Measurements from ENCODE around the gene RXFP4.

The RXFP4 gene

GRCh38 chr1:155960081-155960745 lies 18.8 kb downstream of the RXFP4 start:
- no peak for DNase-seq (ENCODE audit: low read depth in 2 of 2)

DNA sequence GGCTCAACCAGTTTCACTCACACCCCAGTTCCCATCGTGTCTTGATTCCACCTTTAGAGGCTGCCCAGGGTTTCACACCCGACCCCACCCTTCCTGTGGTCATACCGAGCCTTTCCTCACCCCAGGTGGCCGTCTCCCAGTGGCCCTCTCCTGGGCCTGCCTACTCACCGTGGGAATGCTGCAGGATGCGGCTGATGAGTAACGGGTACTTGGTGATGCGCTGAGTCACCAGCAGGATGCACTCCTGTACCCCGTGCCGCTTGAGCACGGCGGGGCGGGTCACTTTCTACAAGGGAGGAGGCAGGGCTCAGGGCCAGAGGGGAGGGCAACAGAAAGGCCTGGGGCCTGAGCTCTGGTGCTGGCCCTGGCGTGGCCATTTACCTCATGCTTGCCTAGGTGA lies 20.5 kb downstream of the RXFP4 start:
- DNase-seq (ENCODE audit: low read depth in 2 of 2), result no peak

- no peak for DNase-seq (ENCODE audit: low read depth in 2 of 2)
Measured at GRCh38 chr1:155962599-155963211, 21.3 kb downstream of the RXFP4 start.

DNA sequence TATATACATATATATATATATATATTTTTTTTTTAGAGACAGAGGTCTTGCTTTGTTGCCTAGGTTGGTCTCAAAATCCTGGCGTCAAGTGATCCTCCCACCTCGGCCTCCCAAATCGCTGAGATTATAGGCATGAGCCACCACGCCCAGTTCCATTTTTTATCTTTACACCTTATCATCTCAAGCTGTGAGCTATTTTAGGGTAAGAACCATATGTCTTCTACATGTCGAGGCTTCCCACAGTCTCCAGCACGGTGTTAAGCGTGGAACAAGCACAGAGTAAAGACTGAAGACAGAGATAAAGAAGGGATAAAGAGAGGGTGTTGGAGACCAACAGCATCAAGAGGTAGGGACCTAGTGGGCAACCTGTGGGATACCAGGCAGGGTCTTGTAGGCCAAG lies 22.8 kb downstream of the RXFP4 start:
- DNase-seq (ENCODE audit: low read depth in 2 of 2), result no peak

DNA sequence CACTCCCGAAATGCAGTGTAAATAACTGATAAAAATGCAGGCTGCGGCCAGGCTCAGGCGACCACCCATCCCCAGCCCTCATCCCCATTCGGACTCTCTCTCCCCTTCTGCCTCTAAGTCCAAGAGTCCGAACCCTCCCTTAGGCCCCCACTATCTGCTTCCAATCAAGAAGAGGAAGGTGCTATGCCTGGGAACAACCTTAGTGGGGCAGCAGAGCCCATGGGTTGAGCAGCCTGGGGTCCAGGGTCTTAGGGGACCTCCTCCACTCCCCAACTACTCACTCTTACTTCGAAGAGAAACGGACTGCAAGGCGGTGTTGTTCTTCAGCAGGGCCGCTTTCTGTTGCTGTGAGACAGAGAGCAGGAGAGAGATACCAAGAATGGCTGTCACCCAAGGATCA lies 24.7 kb downstream of the RXFP4 start:
- no peak for DNase-seq (ENCODE audit: low read depth in 2 of 2)

DNA sequence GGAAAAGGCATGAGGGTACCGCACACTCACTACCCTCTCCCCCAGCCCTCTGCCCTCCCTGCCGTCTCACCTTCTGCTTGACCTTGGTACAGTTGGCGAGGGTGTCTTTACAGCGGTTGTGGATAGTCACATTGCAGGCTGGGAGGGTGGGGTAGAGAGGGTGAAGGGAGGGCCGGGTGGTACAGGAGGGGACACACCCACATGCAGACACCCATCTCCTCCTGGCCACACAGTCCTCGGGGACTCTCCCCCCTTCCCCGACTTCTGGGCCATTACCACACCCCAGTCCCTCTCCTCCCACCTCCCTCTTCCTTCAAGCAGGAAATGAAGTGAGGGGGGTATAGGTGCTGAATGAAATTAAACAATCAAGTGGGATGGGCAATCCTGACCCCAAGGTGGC lies 25.3 kb downstream of the RXFP4 start:
- no peak for DNase-seq (ENCODE audit: low read depth in 2 of 2)

- no peak for DNase-seq (ENCODE audit: low read depth in 2 of 2)
Measured at GRCh38 chr1:155967341-155968050, 26.1 kb downstream of the RXFP4 start.

- DNase-seq (ENCODE audit: low read depth in 2 of 2), result no peak
Measured at GRCh38 chr1:155968051-155968400, 26.6 kb downstream of the RXFP4 start.

GRCh38 chr1:155968670-155969069 lies 27.2 kb downstream of the RXFP4 start:
- DNase-seq (ENCODE audit: low read depth in 2 of 2), result no peak

- no peak for DNase-seq (ENCODE audit: low read depth in 2 of 2)
Measured at GRCh38 chr1:155969377-155969791, 27.9 kb downstream of the RXFP4 start.

DNA sequence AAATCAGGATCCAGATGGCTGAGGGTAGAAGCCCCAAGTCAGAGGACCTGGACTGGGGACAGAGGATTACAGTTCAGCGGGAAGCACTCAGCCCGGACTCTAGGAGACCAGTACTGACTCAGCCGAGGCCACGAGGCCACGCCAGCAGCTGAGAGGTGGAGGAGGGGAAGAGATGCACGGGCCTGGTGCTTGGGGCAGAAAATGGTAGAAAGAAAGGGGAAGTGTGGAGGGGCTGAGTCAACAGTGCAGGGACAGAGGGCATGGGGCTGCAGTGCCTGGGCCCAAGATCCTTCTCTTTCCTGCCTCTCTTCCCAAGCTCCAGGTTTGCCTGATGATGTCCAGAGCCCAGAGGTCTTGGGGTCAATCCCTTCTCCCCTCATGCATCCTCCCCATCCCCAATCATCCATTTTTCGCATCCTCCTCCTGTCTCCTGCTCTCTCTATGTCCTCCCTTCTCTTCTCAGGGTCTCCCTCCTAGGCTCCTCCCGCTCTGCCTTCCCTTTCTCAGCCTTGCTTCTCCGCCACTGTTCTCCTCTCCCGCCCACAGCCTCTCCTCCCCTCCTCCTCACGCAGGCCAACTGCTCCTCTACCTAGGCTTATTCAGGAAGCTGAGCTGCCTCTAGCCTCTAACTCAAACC lies 29.2 kb downstream of the RXFP4 start:
- DNase-seq (ENCODE audit: low read depth in 2 of 2), result no peak

DNA sequence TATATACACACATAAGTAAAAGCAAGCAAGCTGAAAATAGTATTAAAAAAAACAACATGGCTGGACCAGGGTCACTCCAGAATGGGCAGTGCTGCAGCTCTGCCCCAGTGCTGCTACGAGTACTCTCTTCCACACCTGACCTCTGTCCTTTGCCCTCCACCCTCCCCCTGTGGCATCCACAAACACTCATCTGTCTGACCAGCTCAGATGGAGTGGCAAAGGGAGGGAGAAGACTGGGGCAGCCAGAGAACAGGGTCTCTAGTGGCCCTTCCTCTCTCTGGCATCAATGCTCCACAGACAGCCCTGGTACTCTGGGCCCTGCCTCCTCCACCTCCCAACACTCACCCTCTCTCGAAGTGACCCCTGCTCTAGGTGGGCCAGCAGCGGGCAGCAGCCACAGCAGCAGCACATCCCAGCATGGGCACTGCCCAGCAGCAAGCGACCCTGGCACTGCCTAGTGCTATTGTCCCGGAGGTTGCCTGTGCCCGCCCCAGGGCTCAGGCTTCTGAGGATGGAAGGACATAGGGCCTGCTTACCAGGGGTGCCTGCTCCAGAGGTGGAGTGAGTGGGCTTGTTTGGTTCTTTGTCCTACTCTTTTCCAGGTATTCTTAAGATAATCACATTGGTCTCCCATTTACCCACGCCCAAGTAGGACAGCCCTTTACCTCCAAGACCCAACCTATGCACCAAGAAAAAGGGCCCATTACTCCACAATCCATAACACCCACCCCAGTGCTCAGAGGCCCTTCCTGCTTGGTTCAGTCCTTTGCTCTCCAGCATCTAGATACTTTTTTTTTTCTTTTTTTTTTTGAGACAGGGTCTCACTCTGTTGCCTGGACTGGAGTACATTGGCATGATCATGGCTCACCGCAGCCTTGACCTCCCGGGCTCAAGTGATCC lies 30.7 kb downstream of the RXFP4 start:
- no peak for DNase-seq (ENCODE audit: low read depth in 2 of 2)

- DNase-seq (ENCODE audit: low read depth in 2 of 2), result no peak
Measured at GRCh38 chr1:155973723-155974122, 32.3 kb downstream of the RXFP4 start.

DNA sequence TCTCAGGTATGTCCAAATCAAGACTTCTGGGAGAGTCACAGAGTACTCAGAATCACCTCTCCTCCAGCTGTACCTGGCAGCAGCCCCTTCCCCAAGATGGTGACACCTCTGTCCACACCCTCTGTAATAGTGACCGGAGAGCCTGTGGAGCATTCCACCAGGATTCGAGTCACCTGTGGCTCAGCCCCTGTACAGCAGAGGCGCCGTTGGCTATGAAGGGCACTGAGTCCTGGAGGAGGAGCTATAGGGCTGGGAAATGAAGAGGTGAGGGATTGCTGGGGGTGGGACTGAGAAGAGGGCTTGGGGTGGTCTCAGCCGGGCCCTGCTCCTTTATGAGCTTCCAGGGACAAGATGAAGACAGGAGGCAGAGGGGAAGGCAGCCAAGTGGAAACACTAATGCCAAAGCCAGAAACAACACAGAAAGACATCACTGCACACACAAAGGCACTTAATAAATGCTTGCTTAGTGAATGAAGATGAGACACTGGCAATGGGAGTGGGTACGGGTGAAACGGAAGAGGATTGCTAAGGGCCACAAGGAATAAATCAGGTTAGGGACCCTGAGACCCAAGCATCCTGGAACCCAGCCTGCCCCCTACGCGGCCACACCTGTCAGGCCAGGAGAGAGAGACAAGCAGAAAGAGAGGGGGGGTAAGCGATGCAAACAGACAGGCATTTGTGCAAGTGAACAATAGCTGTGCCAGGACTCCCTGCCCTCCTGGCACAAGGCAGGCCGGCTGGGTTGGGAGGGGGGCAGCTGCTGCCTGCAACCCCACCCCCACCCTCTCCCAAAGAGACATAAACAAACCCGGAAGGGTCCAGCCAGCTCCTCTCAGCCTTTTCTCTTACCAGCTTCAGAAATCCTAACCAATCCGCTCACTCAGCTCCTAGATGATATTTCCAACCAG lies 33.0 kb downstream of the RXFP4 start:
- DNase-seq (ENCODE audit: low read depth in 2 of 2), result no peak

GRCh38 chr1:155975375-155976061 lies 34.1 kb downstream of the RXFP4 start:
- no peak for DNase-seq (ENCODE audit: low read depth in 2 of 2)

DNA sequence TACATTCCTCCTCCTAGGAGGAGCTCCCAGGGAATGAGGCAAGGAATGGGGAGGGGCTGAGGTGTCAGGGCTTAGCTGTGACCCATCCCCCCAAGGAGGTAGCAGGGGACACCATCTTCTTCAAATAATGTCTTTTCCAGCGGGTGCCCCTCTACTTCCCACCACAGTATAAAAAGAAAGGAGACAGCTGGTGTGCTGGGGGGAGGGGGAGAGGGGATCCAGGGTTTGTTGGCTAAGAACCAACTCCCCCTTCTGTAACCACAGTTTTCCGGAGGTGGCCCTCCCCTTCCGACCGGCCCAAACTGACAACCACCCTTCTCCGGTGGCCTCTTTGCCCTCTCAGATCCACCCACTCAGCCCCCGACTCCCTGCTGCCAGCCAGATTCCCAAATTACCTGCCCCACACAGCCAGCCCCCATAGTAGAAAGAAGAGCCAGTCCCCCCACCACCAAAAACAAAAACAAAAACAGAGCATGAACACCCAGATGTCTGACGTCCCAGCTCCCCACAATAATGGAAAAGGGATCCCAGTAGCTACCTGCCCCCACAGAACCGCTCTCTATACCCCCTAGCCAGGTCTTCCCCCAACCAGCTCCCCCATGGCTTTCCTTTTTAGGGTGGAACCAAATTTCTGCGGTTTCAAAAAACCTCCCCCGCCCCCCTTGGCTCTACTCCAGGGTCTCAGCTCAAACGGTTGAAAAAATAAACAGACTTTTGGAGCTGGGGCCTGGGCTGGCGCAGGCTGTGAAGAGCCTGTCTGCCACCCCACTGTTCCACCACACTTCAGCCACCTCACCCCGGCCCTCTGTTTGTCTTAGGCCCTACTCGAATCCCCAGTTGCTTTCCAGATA lies 34.8 kb downstream of the RXFP4 start:
- peak in 1 of 2 experiments; percentile 53 for DNase-seq (ENCODE audit: low read depth in 2 of 2)

GRCh38 chr1:155976913-155977689 lies 35.7 kb downstream of the RXFP4 start:
- DNase-seq (ENCODE audit: low read depth in 2 of 2), result peak in 1 of 2 experiments; percentile 8

- peak; percentile 39 to 70 for DNase-seq (ENCODE audit: low read depth in 2 of 2)
Measured at GRCh38 chr1:155977690-155978324, 36.4 kb downstream of the RXFP4 start.
